Stomach (tissue), 4 donors: Measurements from ENCODE around the gene LIMK1.

Source experiments
- CTCF ChIP-seq, 7 experiments: fragments of 450-650 bp in 4 of 7; fragments of 200-600 bp in 3 of 7; sonication (generic) in 3 of 7; IDR thresholded peaks; one replicate each; pipeline ENCODE4 v1.5.1; 2016 to 2019; ENCODE audit warnings: antibody characterized with exemption in 7 of 7, control low read depth in 2 of 7, mild to moderate bottlenecking in 1 of 7
- EP300 ChIP-seq: sonication (generic); formaldehyde crosslinking; IDR thresholded peaks from one replicate; pipeline ENCODE4 v1.6.1; 2017; ENCODE audit warnings: antibody characterized with exemption
- POLR2A ChIP-seq, 4 donors: fragments of 450-650 bp; IDR thresholded peaks; one replicate each; pipeline ENCODE4 v1.6.1; 2016; ENCODE audit warnings: antibody characterized with exemption in 4 of 4, control low read depth in 2 of 4, mild to moderate bottlenecking in 1 of 4, moderate library complexity in 1 of 4
- POLR2AphosphoS5 ChIP-seq, 3 donors: sonication (generic); formaldehyde crosslinking; IDR thresholded peaks; one replicate each; pipeline ENCODE4 v1.6.1; 2016; ENCODE audit warnings: antibody characterized with exemption in 3 of 3

- TF ChIP-seq CTCF (IDR thresholded peaks at IDR 0.05) (no peak), EP300 (no peak), POLR2A (IDR thresholded peaks at IDR 0.05) (no peak), POLR2AphosphoS5 (IDR thresholded peaks at IDR 0.05) (peak in 2 of 3 donors; percentile 28 to 61)
Observed at GRCh38 chr7:74094224-74095101, 10.9 kb downstream of the LIMK1 start.
